AG08396 (cell line): ENCODE measurements around the gene AIFM3.

Source experiments
- DNase-seq: peaks from one replicate; pipeline ENCODE4 v3.0.0; 2012; ENCODE audit warnings: low spot score, mixed read lengths

AIFM3 gene

GRCh38 chr22:21009638-21010425, 42.8 kb downstream of the AIFM3 start:
- DNase-seq, result peak; percentile 55

- no peak for DNase-seq
Observed at GRCh38 chr22:21010426-21011113, 43.5 kb downstream of the AIFM3 start.

- no peak for DNase-seq
Observed at GRCh38 chr22:21012446-21013407, 45.7 kb downstream of the AIFM3 start.

GRCh38 chr22:21013657-21014201, 46.7 kb downstream of the AIFM3 start:
- no peak for DNase-seq

GRCh38 chr22:21014202-21014725, 47.2 kb downstream of the AIFM3 start:
- DNase-seq, result peak; percentile 96

- DNase-seq, result no peak
Observed at GRCh38 chr22:21014726-21015465, 47.8 kb downstream of the AIFM3 start, which contains the start of gene P2RX6. Gene P2RX6, plus strand, starts transcription at chr22:21015165. Its CDS starts 10 bp downstream, at chr22:21015175.

- no peak for DNase-seq
Observed at GRCh38 chr22:21015466-21016006, 48.5 kb downstream of the AIFM3 start.

- DNase-seq, result no peak
Observed at GRCh38 chr22:21016644-21017420, 49.8 kb downstream of the AIFM3 start.

GRCh38 chr22:21018314-21018713, 51.3 kb downstream of the AIFM3 start:
- no peak for DNase-seq

GRCh38 chr22:21020802-21021429, 53.9 kb downstream of the AIFM3 start:
- DNase-seq, result no peak

GRCh38 chr22:21022507-21022906, 55.5 kb downstream of the AIFM3 start:
- DNase-seq, result no peak

- DNase-seq, result no peak
Observed at GRCh38 chr22:21022955-21023614, 56.0 kb downstream of the AIFM3 start.

GRCh38 chr22:21025266-21025665, 58.2 kb downstream of the AIFM3 start:
- DNase-seq, result no peak

GRCh38 chr22:21025763-21026755, 59.0 kb downstream of the AIFM3 start:
- DNase-seq, result no peak

GRCh38 chr22:21026783-21027692, 60.0 kb downstream of the AIFM3 start:
- peak; percentile 66 for DNase-seq
